GM12878 (cell line): ENCODE data around the gene LARP6. TPM values are rescaled to one million over a fixed set of nuclear protein-coding genes. Genes with fewer than 3 reads are reported as not detected.

Experiments
- BCLAF1 ChIP-seq: fragments of 450-650 bp; IDR thresholded peaks from 2 replicates; pipeline ENCODE4 v1.6.1; 2017; ENCODE audit warnings: antibody characterized with exemption, mild to moderate bottlenecking, moderate library complexity
- CBFB ChIP-seq: IDR thresholded peaks from 2 replicates; pipeline ENCODE4 v1.6.1; 2016; ENCODE audit warnings: antibody characterized with exemption, low read depth
- E4F1 ChIP-seq: fragments of 450-650 bp; IDR thresholded peaks from 2 replicates; pipeline ENCODE4 v1.6.1; 2018; ENCODE audit warnings: borderline replicate concordance, mild to moderate bottlenecking; ENCODE audit not compliant: partially characterized antibody
- FOXM1 ChIP-seq: IDR thresholded peaks from 2 replicates; pipeline ENCODE4 v1.6.1; 2012; ENCODE audit warnings: low read depth, mild to moderate bottlenecking, inconsistent platforms, low read length, moderate library complexity
- GABPA ChIP-seq: IDR thresholded peaks from 2 replicates; pipeline ENCODE4 v1.6.1; 2014; ENCODE audit warnings: antibody characterized with exemption, low read depth, mild to moderate bottlenecking, inconsistent platforms
- HDAC2 ChIP-seq: fragments of 200-600 bp; sonication (generic); IDR thresholded peaks from 2 replicates; pipeline ENCODE4 v1.6.1; 2017
- MLLT1 ChIP-seq: fragments of 450-650 bp; IDR thresholded peaks from 2 replicates; pipeline ENCODE4 v1.6.1; 2016; ENCODE audit warnings: mild to moderate bottlenecking
- MYC ChIP-seq: IDR thresholded peaks from 2 replicates; pipeline ENCODE4 v1.6.1; 2011; ENCODE audit warnings: mild to moderate bottlenecking, low read length, moderate library complexity, inconsistent platforms; ENCODE audit not compliant: insufficient read depth, insufficient replicate concordance, insufficient read length, severe bottlenecking
- NR2C2 ChIP-seq: IDR thresholded peaks from 2 replicates; pipeline ENCODE4 v1.6.1; 2011; ENCODE audit warnings: borderline replicate concordance, low read depth; ENCODE audit not compliant: control insufficient read depth, insufficient read length
- POLR2AphosphoS5 ChIP-seq: IDR thresholded peaks from 2 replicates; pipeline ENCODE4 v1.6.1; 2011; ENCODE audit warnings: mild to moderate bottlenecking, low read length, inconsistent platforms
- POU2F2 ChIP-seq: IDR thresholded peaks from 3 replicates; pipeline ENCODE4 v1.6.1; 2011; ENCODE audit warnings: low read depth, mild to moderate bottlenecking, low read length, borderline replicate concordance
- RCOR1 ChIP-seq: conservative IDR thresholded peaks from 2 replicates; pipeline ENCODE4 v1.6.1; 2012; ENCODE audit warnings: low read depth, low read length, improper control_type of control experiment
- RELB ChIP-seq: fragments of 450-650 bp; IDR thresholded peaks from 2 replicates; pipeline ENCODE4 v1.6.1; 2017; ENCODE audit warnings: low read depth, mild to moderate bottlenecking, moderate library complexity
- SIX5 ChIP-seq: IDR thresholded peaks from 2 replicates; pipeline ENCODE4 v1.6.1; 2011; ENCODE audit warnings: mild to moderate bottlenecking, low read depth, low read length, moderate library complexity; ENCODE audit not compliant: severe bottlenecking
- SPI1 ChIP-seq: IDR thresholded peaks from 2 replicates; pipeline ENCODE4 v1.6.1; 2011; ENCODE audit warnings: low read depth, mild to moderate bottlenecking, low read length, moderate library complexity, borderline replicate concordance; ENCODE audit not compliant: insufficient read depth
- SUPT20H ChIP-seq: IDR thresholded peaks from 2 replicates; pipeline ENCODE4 v1.6.1; 2011; ENCODE audit warnings: low read depth, mild to moderate bottlenecking, low read length, moderate library complexity, borderline replicate concordance; ENCODE audit not compliant: control insufficient read depth
- TAF1 ChIP-seq: IDR thresholded peaks from 2 replicates; pipeline ENCODE4 v1.6.1; 2011; ENCODE audit warnings: mild to moderate bottlenecking, low read depth, low read length, borderline replicate concordance
- TCF12 ChIP-seq: IDR thresholded peaks from 2 replicates; pipeline ENCODE4 v1.6.1; 2011; ENCODE audit warnings: low read depth, mild to moderate bottlenecking, low read length
- TCF3 ChIP-seq: IDR thresholded peaks from 2 replicates; pipeline ENCODE4 v1.6.1; 2012; ENCODE audit warnings: low read depth, mild to moderate bottlenecking, low read length, borderline replicate concordance; ENCODE audit not compliant: insufficient read depth
- polyA plus RNA-seq, 11 experiments: library from polyadenylated mRNA; depleted of rRNA in 4 of 11; unstranded in 6 of 11; stranded (reverse) in 5 of 11; fragments of >200 nt; fragmentation: Nextera tagmentation in 4 of 11; fragmentation: Illumina TruSeq in 1 of 11; extraction: Ambion mirVana in 4 of 11; extraction: Trizol in 1 of 11; gene quantifications; 1 replicate in 1 of 11; 2 replicates in 10 of 11; pipeline versions ENCODE4 v1.2.1 to v1.2.3, GENCODE V29; 2011 to 2016; ENCODE audit warnings: inconsistent platforms in 2 of 11, missing spikeins in 2 of 11, low read depth in 1 of 11
- total RNA-seq, 4 experiments: library from RNA; depleted of rRNA in 3 of 4; stranded (reverse); fragments of >200 nt in 3 of 4; fragmentation: Illumina TruSeq in 1 of 4; extraction: Trizol in 1 of 4; gene quantifications; 2 replicates each; pipeline versions ENCODE4 v1.2.1 to v1.2.3, GENCODE V29; 2013 to 2021

LARP6 gene
- total and polyA plus RNA-seq, 10 of the 15 experiments (the other 5 are each of a cell fraction or from before 2014, with no cell fraction given): 0.74 to 14.6 (median 3.9) TPM

- TF ChIP-seq BCLAF1 (no peak), POU2F2 (0 out of 3 replicates have a peak, but pooled peaks have one; percentile 7), MLLT1 (no peak), SIX5 (peak; percentile 2), HDAC2 (no peak), TCF3 (no peak), FOXM1 (no peak), CBFB (peak; percentile 88), RCOR1 (no peak), SPI1 (peak; percentile 46; the same call in 1 of the 2 replicates), RELB (no peak), GABPA (peak; percentile 96), TAF1 (peak; percentile 15; the same call in 1 of the 2 replicates), TCF12 (no peak), POLR2AphosphoS5 (no peak), E4F1 (peak; percentile 34), MYC (no peak), NR2C2 (no peak), SUPT20H (no peak)
These were observed 38.3 kb upstream of the LARP6 start, which contains the start of the genes LRRC49 and THAP10 (continued) for GRCh38 chr15:70892002-70892911.
